GM21529 (cell line): Measurements from ENCODE around the gene ART5.

ENCODE experiments used
- ATAC-seq: cut with Tn5 transposase; IDR thresholded peaks from one replicate; pipeline ENCODE4 v1.9.1; 2021; ENCODE audit not compliant: unreplicated experiment

ART5 gene

GRCh38 chr11:3641701-3642070 lies at the start of gene ART5:
TSS of gene ART5 (minus strand) at chr11:3641992. CDS start at chr11:3641862, 130 bp downstream.
- ATAC-seq = no peak

GRCh38 chr11:3686751-3687150 lies 45.0 kb upstream of the ART5 start:
- no peak for ATAC-seq

- ATAC-seq = no peak
Observed at GRCh38 chr11:3685923-3686322, 44.1 kb upstream of the ART5 start.

- ATAC-seq = no peak
Observed at GRCh38 chr11:3684819-3685172, 43.0 kb upstream of the ART5 start.

DNA sequence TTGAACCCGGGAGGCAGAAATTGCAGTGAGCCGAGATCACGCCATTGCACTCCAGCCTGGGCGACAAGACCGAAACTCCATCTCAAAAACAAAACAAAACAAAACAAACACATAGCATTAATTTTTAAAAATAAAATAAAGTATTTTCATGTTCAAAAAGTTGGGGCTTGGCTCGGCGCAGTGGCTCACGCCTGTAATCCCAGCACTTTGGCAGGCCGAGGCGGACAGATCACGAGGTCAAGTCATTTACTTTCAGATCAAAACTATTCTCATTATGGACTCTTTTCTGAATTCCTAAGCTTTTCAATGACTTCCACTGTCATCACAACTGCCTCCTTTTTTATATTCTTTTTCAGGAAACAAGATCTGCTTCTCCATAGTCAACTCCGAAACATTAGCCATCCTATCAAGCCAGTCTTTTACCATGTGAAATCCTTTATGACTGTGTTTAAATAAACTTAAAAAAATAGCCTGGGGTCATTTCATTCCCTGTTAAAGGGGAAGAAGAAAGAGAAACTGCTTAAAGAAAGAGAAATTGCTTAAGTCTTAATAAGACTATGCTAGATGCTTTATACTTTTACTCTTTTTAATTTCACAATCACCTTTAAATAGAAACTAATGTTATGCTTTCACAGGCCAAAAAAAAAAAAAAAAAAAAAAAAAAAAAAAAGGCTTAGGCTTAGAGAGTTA lies 42.5 kb upstream of the ART5 start:
- no peak for ATAC-seq

- ATAC-seq = no peak
Observed at GRCh38 chr11:3683039-3683438, 41.2 kb upstream of the ART5 start.

DNA sequence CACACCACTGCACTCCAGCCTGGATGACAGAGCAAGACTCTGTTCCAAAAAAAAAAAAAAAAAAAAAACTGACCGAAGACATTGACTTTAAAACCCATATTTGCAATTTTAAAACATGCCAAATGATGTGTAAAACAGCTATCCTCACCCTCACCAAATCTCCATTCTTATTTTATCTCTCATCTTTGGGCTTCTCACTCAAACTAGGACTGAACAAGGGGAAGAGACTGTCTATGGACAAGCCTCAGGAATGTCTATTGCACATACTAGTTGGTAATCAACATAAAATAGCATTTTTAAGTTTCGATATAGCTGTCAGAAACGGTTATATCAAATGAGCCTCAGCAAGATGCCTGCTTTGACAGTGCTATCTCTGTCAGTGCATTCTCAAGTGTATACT lies 37.3 kb upstream of the ART5 start:
- ATAC-seq = no peak

GRCh38 chr11:3675971-3676370 lies 34.2 kb upstream of the ART5 start:
- no peak for ATAC-seq

- no peak for ATAC-seq
Observed at GRCh38 chr11:3674189-3674588, 32.4 kb upstream of the ART5 start.

DNA sequence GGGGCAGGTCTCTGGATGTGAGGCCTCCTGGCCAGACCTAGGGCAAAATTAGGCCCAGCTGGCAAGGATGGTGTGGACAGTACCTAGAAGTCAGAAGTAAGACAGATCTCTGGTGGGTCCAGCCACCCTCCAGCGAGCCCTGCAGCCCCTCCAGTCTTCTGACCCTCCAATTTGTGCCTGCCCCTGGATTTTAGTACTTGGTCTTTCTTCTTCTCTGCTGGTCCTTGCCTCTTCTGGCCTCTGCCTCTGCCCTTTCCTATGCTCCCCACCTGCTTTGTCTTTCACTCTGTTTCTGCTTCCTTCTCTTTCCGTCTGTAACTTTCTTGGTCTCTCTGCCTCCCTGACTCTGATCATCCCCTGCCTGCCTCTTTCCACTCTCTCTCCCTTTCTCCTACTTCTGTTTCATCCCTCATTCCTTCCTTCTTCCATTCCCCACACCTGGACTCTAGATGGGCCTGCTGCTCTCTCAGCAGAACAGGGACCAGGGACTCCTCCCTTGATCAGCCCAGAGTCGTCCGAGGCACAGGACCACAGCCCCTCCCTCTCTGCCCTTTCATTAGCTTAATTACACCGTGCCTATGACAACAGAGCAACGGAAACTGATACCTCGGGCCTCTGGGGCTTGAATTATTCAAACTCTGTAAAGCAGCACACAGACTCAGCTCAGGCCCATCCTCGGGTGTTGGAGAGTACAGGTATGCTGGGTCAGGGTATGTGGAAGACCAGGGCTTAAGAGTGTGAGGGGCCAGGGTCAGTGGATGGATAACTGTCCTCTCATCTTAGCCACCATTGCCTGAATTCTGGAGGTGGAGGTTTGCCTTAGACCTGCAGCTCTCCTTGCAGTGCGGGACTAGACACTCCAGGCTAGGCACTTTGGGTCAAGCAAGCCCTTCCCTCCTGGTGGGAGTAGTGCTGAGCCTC lies 29.8 kb upstream of the ART5 start, which contains the start of gene CHRNA10:
TSS of gene CHRNA10 (minus strand) at position 51 of the 921 bp plus-strand sequence. CDS start 72 bp downstream, outside the sequence.
- no peak for ATAC-seq

DNA sequence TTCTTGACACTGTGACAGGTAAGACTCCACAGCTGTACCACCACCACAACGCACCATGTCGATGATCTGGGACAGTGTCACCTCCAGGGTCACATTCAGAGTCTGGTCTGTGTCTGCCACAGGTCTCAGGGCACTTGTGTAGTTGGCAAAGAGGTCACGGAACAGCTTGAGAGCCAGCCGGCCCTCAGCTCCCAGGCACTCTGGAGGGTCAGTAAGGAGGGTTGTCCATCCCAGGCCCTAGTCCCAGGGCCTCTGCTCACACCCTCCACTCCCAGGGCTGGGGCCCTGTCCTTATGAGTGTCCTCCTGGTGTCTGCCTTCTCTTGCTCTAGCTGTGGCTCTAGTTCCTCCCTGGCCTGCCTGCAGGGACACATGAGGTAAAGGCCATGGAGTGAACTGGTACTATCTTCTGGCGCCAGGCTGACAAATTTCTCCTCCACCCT lies 28.0 kb upstream of the ART5 start:
- no peak for ATAC-seq

DNA sequence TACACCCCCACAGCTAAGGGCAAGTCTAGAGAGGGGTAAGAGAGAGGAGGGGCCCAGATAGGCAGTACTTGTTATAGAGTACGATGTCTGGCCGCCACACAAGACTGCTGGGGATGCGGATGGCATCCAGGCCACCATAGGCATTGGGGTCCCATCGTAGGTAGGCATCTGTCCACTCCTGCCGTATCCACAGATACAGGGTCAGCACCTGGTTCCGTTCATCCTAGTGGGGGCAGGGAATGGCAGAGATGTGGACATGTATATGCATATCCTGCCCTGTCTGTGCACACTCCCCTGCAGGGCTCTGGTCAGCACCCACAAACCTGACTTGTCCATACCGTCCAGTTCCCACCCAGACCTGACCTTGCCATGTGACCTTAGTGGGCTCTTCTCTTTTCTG lies 27.3 kb upstream of the ART5 start:
- no peak for ATAC-seq

DNA sequence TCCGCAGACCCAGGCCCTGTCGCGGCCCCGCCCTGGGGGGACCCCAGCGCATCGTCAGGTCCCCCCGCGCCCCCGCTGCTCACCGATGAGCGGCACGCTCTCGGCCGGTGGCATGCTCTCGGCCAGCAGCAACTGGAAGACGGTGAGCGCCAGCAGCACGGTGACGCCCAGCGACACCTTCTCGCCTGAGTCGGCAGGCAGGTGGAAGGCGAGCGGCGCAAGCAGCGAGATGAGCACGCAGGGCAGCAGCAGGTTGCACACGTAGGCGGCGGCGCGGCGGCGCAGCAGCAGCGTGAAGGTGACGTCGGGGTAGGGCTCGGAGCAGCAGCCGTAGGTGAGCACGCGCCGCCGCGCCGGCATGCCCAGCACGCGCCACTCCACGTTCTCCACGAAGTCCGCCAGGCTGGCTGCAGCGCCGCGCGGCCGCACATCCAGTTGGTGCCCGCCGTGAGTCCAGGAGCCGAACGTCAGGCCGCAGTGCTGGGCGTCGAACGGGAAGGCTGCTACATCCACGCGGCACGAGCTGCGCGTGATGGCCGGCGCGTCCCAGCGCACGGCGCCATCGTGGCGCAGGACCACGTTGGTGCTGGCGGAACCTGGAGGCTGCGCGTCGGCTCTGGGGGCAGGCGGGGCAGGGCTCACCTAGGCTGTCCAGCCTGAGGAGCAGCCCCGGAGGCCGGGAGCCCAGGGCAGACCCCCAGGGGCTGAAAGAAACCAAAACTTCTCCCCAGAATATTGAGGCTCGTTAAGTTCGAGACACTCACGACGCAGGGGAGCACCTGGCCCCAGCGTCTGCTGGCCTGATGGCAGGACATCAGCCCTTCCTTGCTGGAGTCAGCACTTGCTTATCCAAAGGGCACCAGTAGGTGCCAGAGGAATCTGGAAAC lies 25.6 kb upstream of the ART5 start:
- ATAC-seq = no peak

GRCh38 chr11:3666023-3666530 lies 24.3 kb upstream of the ART5 start:
- no peak for ATAC-seq

GRCh38 chr11:3665336-3666022 lies 23.7 kb upstream of the ART5 start:
- ATAC-seq = no peak

DNA sequence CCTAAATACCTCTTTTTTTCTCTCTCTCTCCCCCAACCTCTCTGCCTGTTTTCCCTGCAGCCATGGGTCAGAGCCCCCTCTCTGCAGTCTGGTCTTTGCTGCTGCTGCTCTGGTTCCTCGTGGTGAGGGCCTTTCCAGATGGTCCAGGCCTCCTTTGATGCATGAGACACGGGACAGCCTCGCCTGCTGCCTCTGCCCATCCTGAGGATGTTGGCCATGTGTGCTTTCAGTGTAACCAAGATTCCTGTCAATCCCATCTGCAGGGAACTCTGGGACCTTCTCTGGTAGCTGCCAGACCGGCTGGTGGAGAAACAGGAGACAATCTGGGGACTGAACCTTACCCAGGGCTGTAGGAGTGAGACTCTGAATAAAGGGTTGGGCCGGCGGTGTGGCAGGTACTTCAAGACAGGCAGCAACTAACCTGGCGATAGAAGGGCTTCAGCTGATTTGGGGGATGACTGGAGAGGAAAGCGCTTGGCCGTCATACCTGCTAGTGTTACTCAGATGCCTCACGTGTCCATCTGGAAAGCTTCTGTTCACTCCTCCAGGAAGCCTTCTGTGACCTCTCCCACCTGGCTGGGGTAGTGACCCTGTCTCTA lies 22.3 kb upstream of the ART5 start:
- no peak for ATAC-seq

- ATAC-seq = no peak
Observed at GRCh38 chr11:3662856-3663255, 21.1 kb upstream of the ART5 start.

- no peak for ATAC-seq
Observed at GRCh38 chr11:3660960-3661359, 19.2 kb upstream of the ART5 start.

- ATAC-seq = no peak
Observed at GRCh38 chr11:3659595-3660515, 18.1 kb upstream of the ART5 start.
